HG02973 (cell line): Measurements from ENCODE around the gene OGDHL.
"Not testable (repeated sequence)": the region's sequence is repeated elsewhere in the genome, so short reads cannot be mapped to it uniquely, and the experiment has no call there.

Experiments used
- ATAC-seq: cut with Tn5 transposase; IDR thresholded peaks from one replicate; pipeline ENCODE4 v1.9.1; 2021; ENCODE audit warnings: moderate library complexity; ENCODE audit not compliant: unreplicated experiment

Gene OGDHL

GRCh38 chr10:49741108-49741995 is 20.8 kb downstream of the OGDHL start:
- no peak for ATAC-seq

GRCh38 chr10:49740346-49741107 is 21.6 kb downstream of the OGDHL start:
- no peak for ATAC-seq

- no peak for ATAC-seq
These were observed 22.7 kb downstream of the OGDHL start for GRCh38 chr10:49739426-49739825.

GRCh38 chr10:49738616-49739360 is 23.3 kb downstream of the OGDHL start:
- no peak for ATAC-seq

- no peak for ATAC-seq
These were observed 24.5 kb downstream of the OGDHL start for GRCh38 chr10:49737474-49738201.

- ATAC-seq, result no peak
These were observed 25.5 kb downstream of the OGDHL start for GRCh38 chr10:49736564-49737113.

GRCh38 chr10:49735848-49736563 is 26.1 kb downstream of the OGDHL start:
- ATAC-seq, result no peak

- no peak for ATAC-seq
These were observed 27.0 kb downstream of the OGDHL start for GRCh38 chr10:49735161-49735560.

GRCh38 chr10:49734676-49735075 is 27.4 kb downstream of the OGDHL start:
- ATAC-seq, result no peak

- no peak for ATAC-seq
These were observed 28.3 kb downstream of the OGDHL start for GRCh38 chr10:49733866-49734265.

GRCh38 chr10:49726593-49726992 is 35.5 kb downstream of the OGDHL start:
- no peak for ATAC-seq

- ATAC-seq, result not testable (repeated sequence)
These were observed 47.0 kb downstream of the OGDHL start for GRCh38 chr10:49715157-49715556.

GRCh38 chr10:49713266-49713665 is 48.9 kb downstream of the OGDHL start:
- no peak for ATAC-seq

- ATAC-seq, result no peak
These were observed 50.6 kb downstream of the OGDHL start for GRCh38 chr10:49711481-49711880.

- ATAC-seq, result no peak
These were observed 51.2 kb downstream of the OGDHL start for GRCh38 chr10:49710966-49711365.

- ATAC-seq, result no peak
These were observed 52.2 kb downstream of the OGDHL start for GRCh38 chr10:49709934-49710333.

- no peak for ATAC-seq
These were observed 54.5 kb downstream of the OGDHL start for GRCh38 chr10:49707585-49707984.

GRCh38 chr10:49700997-49701396 is 61.1 kb downstream of the OGDHL start:
- ATAC-seq, result no peak

GRCh38 chr10:49700211-49700610 is 61.9 kb downstream of the OGDHL start:
- ATAC-seq, result no peak

GRCh38 chr10:49698679-49699078 is 63.4 kb downstream of the OGDHL start:
- no peak for ATAC-seq
